Inferior parietal cortex (tissue), 1 donor: Measurements from ENCODE around the gene UBASH3A.

ENCODE experiments used
- DNase-seq: peaks from one replicate; pipeline ENCODE4 v3.0.0-alpha.2; 2016; ENCODE audit errors: extremely low spot score

The UBASH3A gene, protein sequence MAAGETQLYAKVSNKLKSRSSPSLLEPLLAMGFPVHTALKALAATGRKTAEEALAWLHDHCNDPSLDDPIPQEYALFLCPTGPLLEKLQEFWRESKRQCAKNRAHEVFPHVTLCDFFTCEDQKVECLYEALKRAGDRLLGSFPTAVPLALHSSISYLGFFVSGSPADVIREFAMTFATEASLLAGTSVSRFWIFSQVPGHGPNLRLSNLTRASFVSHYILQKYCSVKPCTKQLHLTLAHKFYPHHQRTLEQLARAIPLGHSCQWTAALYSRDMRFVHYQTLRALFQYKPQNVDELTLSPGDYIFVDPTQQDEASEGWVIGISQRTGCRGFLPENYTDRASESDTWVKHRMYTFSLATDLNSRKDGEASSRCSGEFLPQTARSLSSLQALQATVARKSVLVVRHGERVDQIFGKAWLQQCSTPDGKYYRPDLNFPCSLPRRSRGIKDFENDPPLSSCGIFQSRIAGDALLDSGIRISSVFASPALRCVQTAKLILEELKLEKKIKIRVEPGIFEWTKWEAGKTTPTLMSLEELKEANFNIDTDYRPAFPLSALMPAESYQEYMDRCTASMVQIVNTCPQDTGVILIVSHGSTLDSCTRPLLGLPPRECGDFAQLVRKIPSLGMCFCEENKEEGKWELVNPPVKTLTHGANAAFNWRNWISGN

DNA sequence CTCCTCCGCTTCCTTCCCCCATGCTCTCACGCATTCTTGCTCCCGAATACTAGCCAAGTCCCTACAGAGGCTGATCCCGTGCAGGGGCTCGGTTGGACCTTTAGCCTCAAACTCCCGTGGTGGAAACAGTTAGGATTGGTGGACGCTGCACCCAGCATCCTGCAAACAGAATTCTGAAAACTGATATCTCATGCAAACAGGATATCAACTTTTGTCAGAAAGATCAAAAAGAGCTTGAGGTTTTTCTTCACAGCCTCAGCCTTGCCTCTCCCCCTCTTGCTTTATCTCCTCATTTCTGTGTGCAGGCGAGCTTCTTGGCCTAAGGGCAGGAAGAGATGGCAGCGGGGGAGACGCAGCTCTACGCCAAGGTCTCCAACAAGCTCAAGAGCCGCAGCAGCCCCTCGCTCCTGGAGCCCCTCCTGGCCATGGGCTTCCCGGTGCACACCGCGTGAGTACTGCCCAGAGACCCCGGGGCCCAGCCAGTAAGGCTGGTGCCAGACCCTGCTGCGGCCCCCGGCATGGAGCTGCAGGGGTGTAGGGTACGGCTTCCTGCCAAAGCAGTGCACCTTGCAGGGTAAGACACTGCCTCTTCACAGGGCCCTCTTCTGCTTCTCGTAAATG, at the start of gene UBASH3A:
UBASH3A (plus strand) TSS at position 292 of the 621 bp plus-strand sequence; CDS start at position 336, 44 bp downstream.
- peak; percentile 4 for DNase-seq

GRCh38 chr21:42356046-42356445, 47.7 kb upstream of the UBASH3A start:
- no peak for DNase-seq

DNA sequence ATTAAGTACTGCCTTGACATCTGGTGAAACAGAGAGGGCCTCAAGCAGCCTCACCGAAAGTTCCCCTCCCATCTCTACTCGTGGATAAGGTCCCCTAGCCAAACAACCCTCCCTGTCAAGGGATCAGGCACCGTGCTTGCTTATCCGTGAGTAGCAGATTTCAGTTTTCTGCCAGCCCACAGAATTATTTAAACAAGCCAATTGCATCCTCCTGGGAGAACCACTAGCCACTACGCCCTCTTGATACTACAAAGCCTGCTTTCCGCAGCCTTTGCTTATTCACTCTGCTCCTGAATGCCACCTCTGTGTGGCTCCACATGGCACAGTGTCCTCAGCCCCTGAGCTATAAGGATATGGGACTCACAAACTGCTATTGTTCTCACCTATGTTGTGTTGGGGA, 47.1 kb upstream of the UBASH3A start:
- no peak for DNase-seq

DNA sequence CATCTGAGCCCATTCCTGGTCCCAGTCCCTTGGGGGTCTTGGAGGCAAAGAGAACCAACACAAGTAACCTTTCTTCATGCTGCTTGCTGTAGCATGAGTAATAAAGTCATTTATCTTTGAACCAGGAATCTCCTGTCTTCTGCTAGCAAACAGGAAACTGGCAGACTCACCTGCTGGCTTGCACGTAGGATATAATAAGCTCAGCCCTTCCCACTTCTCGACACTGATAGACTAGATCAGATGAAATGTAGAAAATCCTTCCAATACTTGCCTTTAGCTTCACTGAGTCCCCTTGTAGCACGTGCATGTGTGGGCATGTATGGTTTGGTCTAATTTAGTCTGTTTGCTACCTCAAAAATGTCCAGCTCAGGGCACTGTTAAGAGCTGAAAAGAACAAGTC, 46.4 kb upstream of the UBASH3A start:
- no peak for DNase-seq

GRCh38 chr21:42358261-42358660, 45.4 kb upstream of the UBASH3A start:
- no peak for DNase-seq

DNA sequence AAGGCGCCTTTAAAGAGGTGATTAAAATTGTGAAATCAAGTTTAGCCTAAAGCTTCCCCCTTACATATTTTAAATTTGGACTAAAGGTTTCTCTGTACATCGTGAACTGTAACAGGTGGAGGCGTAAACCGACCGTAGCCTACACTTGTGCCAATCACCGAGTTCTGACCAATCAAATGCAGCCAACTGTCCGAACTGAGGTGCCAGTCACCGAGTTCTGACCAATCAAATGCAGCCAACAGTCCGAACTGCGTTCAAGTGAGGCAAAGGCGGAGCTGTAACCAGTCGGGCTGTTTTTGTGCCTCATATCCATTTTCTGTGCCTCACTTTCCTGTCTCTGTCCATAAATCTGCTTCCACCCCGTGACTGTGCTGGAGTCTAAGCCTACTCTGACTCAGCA, 44.8 kb upstream of the UBASH3A start:
- no peak for DNase-seq

GRCh38 chr21:42360317-42360716, 43.4 kb upstream of the UBASH3A start:
- no peak for DNase-seq

GRCh38 chr21:42361286-42361685, 42.4 kb upstream of the UBASH3A start:
- DNase-seq = no peak

DNA sequence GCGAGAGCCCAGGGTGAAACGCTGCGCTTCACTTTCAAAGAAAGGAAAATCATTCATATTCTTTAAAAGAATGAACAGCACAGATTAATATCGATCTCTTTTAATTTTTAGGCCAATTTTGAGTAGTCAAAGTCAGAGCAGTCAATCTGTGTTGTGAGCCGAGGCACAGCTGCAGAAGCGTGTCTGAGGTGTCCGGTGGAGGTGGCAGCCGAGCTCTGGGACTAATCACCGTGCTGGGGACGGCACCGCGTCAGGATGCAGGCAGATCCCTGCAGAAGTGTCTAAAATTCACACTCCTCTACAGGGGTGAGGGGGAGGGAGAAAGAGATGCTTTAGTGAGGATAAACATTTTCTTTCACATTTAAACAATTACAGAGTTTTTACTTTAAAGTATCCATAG, 41.5 kb upstream of the UBASH3A start:
- DNase-seq = no peak

GRCh38 chr21:42362700-42363099, 41.0 kb upstream of the UBASH3A start:
- no peak for DNase-seq

GRCh38 chr21:42363312-42363711, 40.4 kb upstream of the UBASH3A start:
- DNase-seq = no peak

DNA sequence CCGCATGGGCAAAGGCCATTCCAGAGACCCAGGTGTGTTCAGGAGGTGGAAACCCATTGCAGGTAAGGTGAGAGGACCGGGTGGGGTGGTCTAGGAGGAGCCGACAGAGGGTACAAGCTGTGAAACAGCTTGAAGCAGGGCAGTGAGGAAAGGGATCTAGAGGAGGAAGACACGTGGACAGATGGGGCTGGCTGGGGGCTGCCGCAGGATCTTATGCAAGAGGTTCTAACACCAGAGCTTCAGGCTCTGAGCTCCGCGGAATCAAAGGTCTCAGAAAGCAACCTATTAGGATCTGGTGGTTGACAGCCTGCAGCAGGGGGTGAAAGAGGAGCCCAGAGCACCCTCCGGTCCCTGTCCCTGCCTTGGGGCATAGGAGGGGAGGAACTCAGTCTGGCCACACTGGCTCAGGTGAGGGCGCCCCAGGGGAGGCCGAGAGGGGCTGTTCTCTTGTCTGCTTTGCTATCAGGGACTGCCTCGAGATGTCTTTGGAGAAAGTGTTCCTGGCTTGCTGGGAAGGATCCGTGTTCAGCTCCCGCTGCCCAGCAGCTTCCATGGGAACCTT, 39.3 kb upstream of the UBASH3A start:
- DNase-seq = no peak

- DNase-seq = no peak
Observed at GRCh38 chr21:42365770-42366169, 37.9 kb upstream of the UBASH3A start.

DNA sequence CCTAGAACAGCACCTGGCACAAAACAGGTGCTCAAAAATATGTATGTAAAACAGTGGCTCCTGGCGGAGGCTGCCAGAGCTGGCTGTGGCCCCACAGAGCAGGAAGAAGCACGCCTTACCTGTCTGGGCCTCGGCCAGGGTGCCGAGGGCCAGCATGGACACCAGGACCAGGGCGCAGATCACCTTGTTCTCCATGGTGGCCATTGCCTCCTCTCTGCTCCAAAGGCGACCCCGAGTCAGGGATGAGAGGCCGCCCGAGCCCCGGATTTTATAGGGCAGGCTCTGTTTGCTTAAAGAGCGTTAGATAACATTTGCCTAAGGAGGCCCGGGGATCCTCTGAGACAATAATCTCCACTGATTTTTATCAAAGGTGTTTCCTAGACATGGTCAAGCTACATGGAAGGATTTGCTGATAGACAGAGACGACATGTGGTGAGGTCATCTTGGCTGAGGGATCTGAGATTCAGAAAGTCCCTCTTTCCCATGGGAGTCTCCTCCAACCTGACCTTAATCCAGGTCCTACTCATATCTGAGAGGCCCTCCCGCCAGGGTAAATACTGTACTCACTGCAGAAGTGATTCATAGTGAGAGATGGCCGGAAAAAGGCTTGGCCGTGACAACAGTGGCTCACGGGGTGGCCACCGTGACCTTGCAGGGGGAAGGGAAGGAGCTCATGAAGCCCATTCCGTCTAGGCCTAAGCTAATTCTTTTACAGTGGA, 37.3 kb upstream of the UBASH3A start, which contains the start of gene TFF1:
TFF1 (minus strand) TSS at position 244 of the 719 bp plus-strand sequence; CDS start at position 204, 40 bp downstream.
- DNase-seq = no peak

DNA sequence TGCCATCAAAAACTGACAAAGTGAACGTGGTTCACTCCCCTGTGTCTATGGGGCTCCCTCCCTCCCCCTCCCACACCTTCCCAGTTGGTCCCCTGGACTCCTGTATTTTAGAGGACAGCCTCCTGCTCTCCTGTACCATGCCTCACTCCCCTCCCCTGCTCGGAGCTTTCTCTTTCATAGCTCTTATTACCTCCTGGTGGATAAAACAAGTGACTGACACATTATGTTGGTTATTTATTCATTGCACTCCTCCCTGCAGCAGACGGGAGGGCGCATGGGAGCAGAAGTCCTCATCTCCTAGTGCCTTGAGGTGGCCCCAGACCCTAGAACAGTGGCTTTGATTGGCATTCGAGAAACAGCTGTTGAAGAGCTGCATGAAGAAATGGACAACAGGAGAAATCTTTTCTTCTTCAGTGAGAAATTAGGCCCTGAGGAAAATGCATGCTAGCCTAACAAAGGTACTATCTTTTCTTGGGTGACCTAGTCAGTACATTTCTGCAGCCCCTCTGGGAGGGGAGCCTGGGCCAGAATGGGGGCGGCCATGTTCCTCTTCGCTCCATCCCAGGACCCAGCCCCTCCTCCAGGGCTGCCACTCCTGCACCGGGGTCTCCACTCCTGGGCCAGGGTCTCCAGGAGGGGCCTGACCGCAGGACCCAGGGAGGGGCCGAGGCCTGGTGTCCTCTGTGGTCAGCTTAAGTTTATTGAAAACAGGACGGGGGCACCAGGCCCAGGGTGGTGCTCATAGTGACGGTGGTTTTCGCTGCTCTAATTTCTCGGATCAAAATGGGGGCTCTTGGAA, 36.1 kb upstream of the UBASH3A start:
- DNase-seq = no peak

DNA sequence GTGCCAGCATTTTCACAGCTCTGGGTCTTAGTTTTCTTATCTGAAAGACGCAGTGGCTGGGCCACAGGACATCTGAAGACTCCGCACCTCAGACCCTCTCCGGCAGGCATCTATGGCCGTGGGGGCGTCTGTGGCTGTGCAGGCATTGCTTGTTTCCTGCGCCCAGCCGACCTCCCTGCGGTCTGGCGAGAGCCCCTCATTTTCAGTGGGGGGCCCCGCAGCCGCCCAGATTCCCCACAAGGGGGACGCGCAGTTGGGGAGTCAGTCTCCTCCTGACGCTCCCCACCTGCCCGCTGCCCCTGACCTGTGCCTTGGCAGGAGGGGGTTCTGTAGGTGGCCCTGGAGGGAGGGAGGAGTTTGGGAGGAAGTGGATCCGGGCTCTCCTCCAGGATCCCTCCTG, 33.9 kb upstream of the UBASH3A start:
- DNase-seq = no peak

GRCh38 chr21:42370894-42371654, 32.6 kb upstream of the UBASH3A start:
- no peak for DNase-seq

- no peak for DNase-seq
Observed at GRCh38 chr21:42373196-42373907, 30.4 kb upstream of the UBASH3A start.

- DNase-seq = no peak
Observed at GRCh38 chr21:42373908-42374455, 29.7 kb upstream of the UBASH3A start.
